Activated CD4-positive, alpha-beta T cell treated with anti-CD3 and anti-CD28 coated beads, Interleukin-2, amount 50 U/mL, for 16 hours (primary cell): Measurements from ENCODE around the gene AGBL4.

Experiments
- DNase-seq: peaks from one replicate; pipeline ENCODE4 v3.0.0-alpha.2; 2020

Gene AGBL4

DNA sequence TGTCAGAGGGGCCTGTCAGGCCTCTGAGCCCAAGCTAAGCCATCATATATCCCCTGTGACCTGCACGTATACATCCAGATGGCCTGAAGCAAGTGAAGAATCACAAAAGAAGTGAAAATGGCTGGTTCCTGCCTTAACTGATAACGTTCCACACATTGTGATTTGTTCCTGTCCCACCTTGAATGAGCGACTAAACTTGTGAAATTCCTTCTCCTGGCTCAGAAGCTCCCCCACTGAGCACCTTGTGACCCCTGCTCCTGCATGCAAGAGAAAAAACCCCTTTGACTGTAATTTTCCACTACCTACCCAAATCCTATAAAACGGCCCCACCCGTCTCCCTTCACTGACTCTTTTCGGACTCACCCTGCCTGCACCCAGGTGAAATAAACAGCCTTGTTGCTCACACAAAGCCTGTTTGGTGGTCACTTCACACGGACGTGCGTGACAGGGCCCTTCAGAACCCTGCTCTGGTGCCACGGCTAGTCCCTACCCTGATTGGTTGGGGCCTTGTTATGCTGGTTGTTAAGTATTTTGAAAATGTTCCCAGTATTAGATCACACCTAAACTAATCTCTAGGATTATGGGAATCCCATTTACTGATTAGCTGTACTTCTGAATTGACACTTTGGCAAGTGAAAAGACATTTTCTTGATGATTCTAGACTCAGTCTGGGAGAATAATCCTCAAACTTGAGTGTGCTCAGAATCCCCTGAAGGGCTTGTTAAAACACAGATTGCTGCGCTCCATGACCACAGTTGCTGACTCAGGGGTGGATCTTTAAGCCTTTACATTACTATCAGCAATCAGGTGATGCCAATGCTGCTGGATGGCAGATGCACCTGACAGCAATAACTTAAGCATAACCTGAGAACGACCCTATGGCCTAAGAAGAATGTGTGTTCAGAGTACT, 1523.0 kb downstream of the AGBL4 start:
- no peak for DNase-seq

GRCh38 chr1:48499211-48499735, 1524.5 kb downstream of the AGBL4 start:
- no peak for DNase-seq

DNA sequence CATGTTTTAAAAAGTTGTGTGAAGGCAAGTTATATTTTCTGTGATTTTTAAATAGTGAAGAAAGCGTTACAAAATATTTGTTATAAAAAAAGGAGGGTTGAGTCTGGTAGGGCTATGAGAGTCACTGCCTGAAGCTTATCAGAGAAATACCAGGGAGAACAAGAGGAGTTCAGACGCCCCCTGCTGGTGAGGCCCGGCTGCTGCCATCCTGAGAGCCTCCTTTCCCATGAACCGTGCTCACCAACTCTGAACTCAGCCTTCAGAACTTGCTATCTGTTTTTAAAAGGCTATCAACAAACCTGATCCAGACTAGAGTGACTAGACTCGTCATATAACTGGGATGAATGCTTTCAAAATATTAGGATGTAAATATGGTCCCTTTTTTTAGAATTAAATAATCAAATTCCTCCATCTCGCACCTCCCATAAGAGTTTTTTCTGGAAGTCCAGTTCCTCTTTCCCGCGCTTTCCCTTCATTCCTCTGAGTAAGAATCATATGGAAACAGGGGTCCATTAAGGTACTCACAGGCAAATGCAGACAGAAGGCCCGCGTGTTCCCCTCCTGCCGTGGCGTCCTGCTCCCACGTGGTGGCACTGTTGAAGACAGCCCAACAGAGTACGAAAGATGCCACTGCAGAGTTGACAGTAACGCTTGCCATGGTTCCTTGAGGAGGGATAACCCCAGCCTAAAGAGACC, 1525.5 kb downstream of the AGBL4 start:
- peak; percentile 72 for DNase-seq

DNA sequence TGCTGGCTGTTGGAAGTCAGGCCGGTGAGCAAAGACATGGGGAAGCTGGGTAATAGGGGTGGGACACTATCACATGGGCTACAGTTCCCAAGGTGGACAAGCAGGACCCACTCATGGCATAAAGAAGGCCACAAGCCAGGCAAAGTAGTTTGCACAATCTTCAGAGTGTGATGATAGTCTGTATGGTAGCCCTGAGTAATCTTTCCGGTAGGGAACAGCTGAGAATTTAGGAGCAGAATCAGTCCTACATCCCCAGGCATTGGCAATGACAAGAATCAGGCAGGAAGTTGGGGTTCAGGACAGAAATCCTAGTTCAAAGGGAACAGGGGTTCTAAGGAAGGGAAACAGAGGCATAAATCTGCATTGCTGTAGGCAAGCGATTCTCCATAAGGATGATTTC, 1527.8 kb downstream of the AGBL4 start:
- no peak for DNase-seq

GRCh38 chr1:48495166-48495565, 1528.6 kb downstream of the AGBL4 start:
- DNase-seq = no peak

- no peak for DNase-seq
Measured at GRCh38 chr1:48493970-48494769, 1529.6 kb downstream of the AGBL4 start.

DNA sequence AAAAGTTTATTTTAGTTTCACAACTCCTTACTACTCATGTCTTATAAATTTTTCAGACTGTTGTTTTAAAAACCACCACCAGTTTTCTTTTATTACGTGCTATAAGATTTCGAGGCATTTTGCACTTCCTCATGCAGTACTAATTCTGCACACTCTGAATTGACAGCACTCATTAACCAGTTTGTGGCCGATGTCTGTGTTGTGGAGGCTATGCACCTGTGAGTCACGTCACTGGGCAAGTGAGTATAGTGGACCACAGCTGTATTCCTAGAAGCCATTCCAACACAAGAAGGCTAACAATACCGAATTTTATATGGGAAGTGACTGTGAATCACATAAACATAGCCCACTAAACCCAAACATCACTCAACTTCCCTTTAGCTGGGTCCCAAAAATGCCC, 1530.7 kb downstream of the AGBL4 start:
- DNase-seq = no peak

DNA sequence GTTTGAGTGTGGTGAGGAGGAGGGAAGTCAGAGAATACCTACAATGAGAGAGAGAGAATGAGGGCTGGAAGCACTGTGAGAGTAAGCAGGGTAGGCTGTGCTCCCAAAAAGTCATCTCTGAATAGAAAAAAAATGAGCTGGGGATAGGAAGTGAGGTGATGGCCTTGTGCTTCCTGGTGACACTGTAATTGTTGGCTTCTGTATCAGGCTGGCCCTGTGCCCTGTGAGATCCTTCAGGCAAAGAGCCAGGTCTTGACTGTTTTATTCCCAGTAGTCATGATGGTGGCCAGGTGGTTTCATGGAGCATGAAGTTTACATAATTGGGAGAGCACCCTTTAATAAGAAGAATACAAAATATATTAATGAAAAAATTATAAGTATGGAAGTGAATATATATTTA, 1531.4 kb downstream of the AGBL4 start:
- DNase-seq = no peak

DNA sequence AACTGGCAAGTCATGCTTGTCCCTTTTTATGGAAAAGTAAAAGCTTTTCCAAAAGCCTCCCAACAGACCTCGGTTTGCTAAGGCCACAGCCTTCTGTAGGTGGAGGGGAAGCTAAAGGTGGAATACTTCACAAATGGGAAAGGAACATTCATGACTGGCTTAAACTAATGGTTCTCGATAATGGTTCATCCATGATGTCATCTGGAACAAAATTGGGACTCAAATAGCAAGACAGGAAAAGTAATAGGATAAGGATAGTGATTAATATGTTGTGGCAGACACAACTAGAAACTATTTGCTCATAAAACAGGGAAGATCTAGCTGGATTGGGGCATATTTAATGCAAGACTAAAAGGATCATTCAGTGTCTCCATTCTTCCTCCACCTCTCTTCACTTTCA, 1535.0 kb downstream of the AGBL4 start:
- DNase-seq = no peak
